Motor neuron (in vitro differentiated cells): Measurements from ENCODE around the gene AKR1B1. TPM values are rescaled to one million over a fixed set of nuclear protein-coding genes. Genes with fewer than 3 reads are reported as not detected.

Experiments
- ATAC-seq, 8 experiments: fragments of 200-7000 bp; cut with Tn5 transposase; replicated peaks in 6 of 8; 2 replicates each; pipeline ENCODE4 v1.8.0; 2021; ENCODE audit warnings: mild to moderate bottlenecking in 8 of 8, moderate library complexity in 8 of 8
- H3K27ac ChIP-seq, 2 donors: fragments of 250-450 bp; sonication (Bioruptor Pico); 2 replicates each; pipeline ENCODE4 v1.9.0; 2021; ENCODE audit warnings: antibody characterized with exemption in 2 of 2, mild to moderate bottlenecking in 2 of 2, moderate library complexity in 1 of 2
- H3K4me1 ChIP-seq, 2 donors: fragments of 250-450 bp; sonication (Bioruptor Pico); replicated peaks in 1 of 2; 2 replicates each; pipeline ENCODE4 v1.6.1; 2021; ENCODE audit warnings: antibody characterized with exemption in 2 of 2, mild to moderate bottlenecking in 2 of 2, moderate library complexity in 1 of 2
- H3K4me3 ChIP-seq, 5 donors: fragments of 250-450 bp; sonication (Bioruptor Pico); 2 replicates each; pipeline ENCODE4 v1.9.0; 2021; ENCODE audit warnings: antibody characterized with exemption in 5 of 5, mild to moderate bottlenecking in 5 of 5, moderate library complexity in 4 of 5
- WGBS, 10 experiments: fragments of 450-650 bp; shearing (Covaris generic); methylation state at CpG; one replicate each; pipeline ENCODE4 v1.0.0; 2022; 5-methylcytosine and 5-hydroxymethylcytosine counted together
- in situ Hi-C, 9 experiments: fragments of 400-800 bp; cut with MboI; loops; one replicate each; pipeline ENCODE4 v1.15.0; 2021; ENCODE audit warnings: low sequenced_read_pairs in 9 of 9, low pct_unique_long_range_greater_than_20kb in 2 of 9; ENCODE audit not compliant: unreplicated experiment in 9 of 9
- total RNA-seq, 8 experiments: library from RNA; unstranded; fragments of 300-600 nt; gene quantifications; 2 replicates each; pipeline versions ENCODE4 v1.2.3 to v1.2.4, GENCODE V29; 2022

AKR1B1 gene
- total RNA-seq, 8 experiments from 2014 or later: 33.7 to 104 (median 46.1) TPM

DNA sequence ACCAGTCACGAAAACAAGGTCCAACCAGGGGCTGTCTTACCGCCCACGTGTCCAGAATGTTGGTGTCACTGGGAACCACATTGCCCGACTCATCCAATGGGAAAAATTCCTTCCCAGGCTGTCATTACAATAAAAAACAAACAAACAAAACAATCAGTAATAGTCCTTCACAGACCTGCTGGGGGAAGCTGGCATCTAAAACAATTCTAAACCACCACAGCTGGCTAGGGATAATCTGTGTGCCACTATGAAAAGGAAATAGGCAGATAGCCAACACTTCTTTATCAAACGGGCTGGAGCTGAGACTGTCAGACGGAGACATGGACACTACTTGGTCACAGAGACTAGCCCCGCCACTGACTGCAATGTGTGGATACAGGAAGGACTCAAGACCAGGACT lies 9.2 kb downstream of the AKR1B1 start:
- Histone ChIP-seq H3K4me3 (no peak overlapping the region), H3K4me1 (no peaks in the 10 kb centered on the region), H3K27ac (no peak overlapping the region)
- in situ Hi-C loops: loop anchor here in 4 of 9 experiments (10.0 to 25.0 kb wide), 3 partner anchors 55 to 513 kb away; no protein-coding TSS in a partner anchor
- WGBS, 10 experiments: 65 to 100% (median 84%) methylated on average over 1 to 7 of the region's 7 CpGs; no CpG with 5 or more reads in 4 of the 10 experiments
- ATAC-seq: peak in 1 of 8 experiments; percentile 24

DNA sequence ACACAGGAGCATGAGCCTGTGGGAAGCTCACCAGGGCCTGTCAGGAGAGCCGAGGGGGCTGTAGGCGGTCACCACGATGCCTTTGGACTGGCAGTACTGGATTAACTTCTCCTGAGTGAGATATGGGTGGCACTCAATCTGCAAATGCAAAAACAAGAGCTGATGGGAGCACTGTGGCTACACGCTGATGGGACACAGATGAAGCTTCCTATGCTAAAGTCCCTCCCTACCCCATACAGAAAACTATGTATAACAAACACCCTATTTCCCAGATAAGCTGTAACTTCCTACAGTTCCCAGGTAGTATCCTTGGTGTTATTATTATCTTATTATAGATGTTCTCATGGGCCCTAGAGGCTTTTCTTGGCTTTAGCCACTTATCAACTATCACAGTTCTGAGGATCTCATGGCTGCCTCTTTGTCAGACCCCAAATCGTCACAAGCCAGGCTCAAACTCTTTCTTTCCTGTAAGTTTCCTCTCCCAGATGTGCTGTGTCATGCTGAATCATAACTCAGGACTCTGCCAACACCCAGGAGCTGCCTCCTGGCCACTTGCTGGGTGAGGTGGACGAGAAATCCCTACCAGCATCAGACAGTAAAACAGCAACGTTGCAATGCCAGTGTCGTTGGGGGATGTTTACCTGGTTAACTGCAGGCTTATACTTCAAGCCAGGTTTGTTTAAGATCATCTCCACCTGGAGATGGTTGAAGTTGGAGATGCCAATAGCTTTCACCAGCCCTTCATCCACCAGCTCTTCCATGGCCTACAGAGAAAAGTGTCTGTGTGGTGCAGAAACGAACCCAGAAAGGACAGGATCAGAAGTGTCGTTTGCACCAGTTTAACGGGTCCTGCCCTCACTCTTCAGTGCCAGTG lies 10.3 kb downstream of the AKR1B1 start:
- Histone ChIP-seq H3K4me1 (no peaks in the 10 kb centered on the region), H3K4me3 (no peak overlapping the region), H3K27ac (no peak overlapping the region)
- in situ Hi-C loops: loop anchor here in 4 of 9 experiments (10.0 to 25.0 kb wide), 3 partner anchors 56 to 514 kb away; no protein-coding TSS in a partner anchor
- peak in 2 of 8 experiments; percentile 82 to 87 for ATAC-seq
- WGBS, 10 experiments: 50 to 100% (median 89%) methylated on average over 2 to 6 of the region's 11 CpGs; no CpG with 5 or more reads in 2 of the 10 experiments

DNA sequence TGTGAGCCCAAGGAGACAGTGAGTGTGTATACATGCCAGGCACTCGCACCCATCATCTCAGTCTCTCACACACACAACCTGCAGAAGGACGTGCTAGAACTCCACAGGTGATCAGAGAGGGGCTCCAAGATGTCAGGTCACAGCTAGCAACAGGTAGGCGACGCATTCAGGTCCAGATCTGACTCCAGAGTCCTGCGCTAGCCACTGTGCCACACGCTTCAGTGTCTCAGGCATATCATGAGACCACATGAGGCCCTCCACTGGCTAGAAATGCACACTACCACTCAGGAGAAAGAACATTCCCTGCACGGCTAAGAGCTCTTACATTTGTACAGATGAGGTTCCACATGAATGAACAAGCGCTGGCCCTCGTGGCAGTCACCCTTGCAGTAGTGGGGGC lies 11.5 kb downstream of the AKR1B1 start:
- no peak overlapping the region for H3K4me3 ChIP-seq
- H3K27ac ChIP-seq: no peak overlapping the region
- H3K4me1 ChIP-seq: no peaks in the 10 kb centered on the region
- in situ Hi-C loops: loop anchor here in 4 of 9 experiments (10.0 to 25.0 kb wide), 3 partner anchors 57 to 515 kb away; no protein-coding TSS in a partner anchor
- WGBS, 10 experiments: 80 to 100% (median 91%) methylated on average over 1 to 4 of the region's 9 CpGs; no CpG with 5 or more reads in 4 of the 10 experiments
- ATAC-seq: no peak

- Histone ChIP-seq H3K27ac (no peak overlapping the region), H3K4me3 (no peak overlapping the region), H3K4me1 (no peaks in the 10 kb centered on the region)
- in situ Hi-C loops: loop anchor here in 4 of 9 experiments (10.0 to 25.0 kb wide), 3 partner anchors 58 to 515 kb away; no protein-coding TSS in a partner anchor
- WGBS, 10 experiments: 93 to 100% (median 100%) methylated on average over 1 to 3 of the region's 10 CpGs; no CpG with 5 or more reads in 6 of the 10 experiments
- ATAC-seq: no peak
Measured at GRCh38 chr7:134446923-134447322, 12.0 kb downstream of the AKR1B1 start.

- Histone ChIP-seq H3K27ac (no peak overlapping the region), H3K4me1 (no peaks in the 10 kb centered on the region), H3K4me3 (no peak overlapping the region)
- in situ Hi-C loops: loop anchor here in 4 of 9 experiments (10.0 to 25.0 kb wide), 3 partner anchors 58 to 516 kb away; no protein-coding TSS in a partner anchor
- no peak for ATAC-seq
- WGBS, 10 experiments: 90 to 100% (median 100%) methylated on average over 1 to 4 of the region's 9 CpGs; no CpG with 5 or more reads in 7 of the 10 experiments
Measured at GRCh38 chr7:134446446-134446845, 12.5 kb downstream of the AKR1B1 start.

DNA sequence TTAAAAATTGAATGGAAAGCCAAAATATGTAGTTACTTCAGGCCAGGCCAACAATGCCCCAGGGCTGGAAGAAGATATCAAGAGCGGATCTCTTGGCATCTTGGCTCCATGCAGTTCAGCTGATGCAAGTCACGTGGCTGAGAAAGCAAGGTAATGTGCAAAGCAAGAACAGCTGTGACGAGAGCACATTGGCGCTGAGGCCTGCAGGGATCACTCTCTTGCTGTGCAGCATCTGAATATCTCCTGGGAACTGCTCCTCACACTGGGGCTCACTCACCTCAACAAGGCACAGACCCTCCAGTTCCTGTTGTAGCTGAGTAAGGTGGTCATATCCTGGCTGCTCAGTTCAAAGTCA lies 14.0 kb downstream of the AKR1B1 start:
- 83 to 100% (median 91%) methylated on average over 1 to 4 of the region's 4 CpGs; no CpG with 5 or more reads in 4 of the 10 experiments for WGBS, 10 experiments
- Histone ChIP-seq H3K27ac (no peak overlapping the region), H3K4me1 (no peaks in the 10 kb centered on the region), H3K4me3 (no peak overlapping the region)
- in situ Hi-C loops: loop anchor here in 4 of 9 experiments (10.0 to 25.0 kb wide), 3 partner anchors 60 to 517 kb away; no protein-coding TSS in a partner anchor
- ATAC-seq: no peak

- in situ Hi-C loops: loop anchor here in 4 of 9 experiments (10.0 to 25.0 kb wide), 3 partner anchors 60 to 518 kb away; no protein-coding TSS in a partner anchor
- H3K27ac ChIP-seq: peak overlapping the region in 1 of 2 donors; percentile 34
- H3K4me3 ChIP-seq: no peak overlapping the region
- WGBS, 10 experiments: 80 to 100% (median 93%) methylated on average over 2 to 6 of the region's 9 CpGs; no CpG with 5 or more reads in 3 of the 10 experiments
- H3K4me1 ChIP-seq: no peaks in the 10 kb centered on the region
- peak in 5 of 8 experiments; percentile 25 to 89 (median 36) for ATAC-seq
Measured at GRCh38 chr7:134444198-134444960, 14.5 kb downstream of the AKR1B1 start.

GRCh38 chr7:134443396-134444070 lies 15.4 kb downstream of the AKR1B1 start:
- Histone ChIP-seq H3K4me1 (no peaks in the 10 kb centered on the region), H3K27ac (peak overlapping the region in 1 of 2 donors; percentile 34), H3K4me3 (no peak overlapping the region)
- WGBS, 10 experiments: 75 to 100% (median 95%) methylated on average over 1 to 8 of the region's 10 CpGs; no CpG with 5 or more reads in 2 of the 10 experiments
- ATAC-seq: peak in 5 of 8 experiments; percentile 7 to 88 (median 43)
- in situ Hi-C loops: loop anchor here in 4 of 9 experiments (10.0 to 25.0 kb wide), 3 partner anchors 61 to 519 kb away; no protein-coding TSS in a partner anchor

DNA sequence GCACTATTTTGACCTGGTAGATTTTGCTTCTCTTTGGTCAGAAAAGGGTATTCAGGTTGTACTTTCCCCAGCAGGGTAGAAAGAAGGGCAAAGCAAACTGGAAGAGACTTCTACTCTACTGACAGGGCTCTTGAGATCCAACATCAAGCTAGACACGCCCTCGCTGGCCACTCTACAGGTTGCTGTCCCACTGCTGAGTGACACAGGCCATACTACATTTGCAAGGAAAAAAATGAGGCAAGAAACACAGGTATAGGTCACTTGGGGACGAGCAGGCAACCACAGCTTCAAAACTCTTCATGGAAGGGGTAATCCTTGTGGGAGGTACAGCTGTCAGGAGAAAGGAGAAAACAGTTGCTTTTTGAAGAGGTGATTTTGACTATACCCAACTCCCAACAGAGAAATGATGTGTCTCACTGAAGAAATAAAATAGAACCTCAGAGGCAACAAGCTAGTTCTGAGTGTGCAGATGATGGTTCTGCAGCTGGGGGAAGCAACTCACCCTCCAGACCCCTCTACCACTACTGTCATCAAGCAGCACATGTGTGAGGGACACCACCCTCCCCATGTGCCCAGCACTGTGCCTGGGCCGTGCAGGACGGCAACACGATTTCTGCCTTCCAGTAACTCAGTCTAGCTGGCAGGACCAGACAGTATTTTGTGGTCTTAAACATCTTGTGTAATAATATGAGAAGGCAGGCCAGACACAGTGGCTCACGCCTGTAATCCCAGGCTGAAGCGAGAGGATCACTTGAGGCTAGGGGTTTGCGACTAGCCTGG lies 16.3 kb downstream of the AKR1B1 start:
- H3K4me3 ChIP-seq: no peak overlapping the region
- H3K4me1 ChIP-seq: no peaks in the 10 kb centered on the region
- in situ Hi-C loops: loop anchor here in 4 of 9 experiments (10.0 to 25.0 kb wide), 3 partner anchors 62 to 520 kb away; no protein-coding TSS in a partner anchor
- no peak overlapping the region for H3K27ac ChIP-seq
- 70 to 100% (median 87%) methylated on average over 1 to 8 of the region's 9 CpGs; no CpG with 5 or more reads in 1 of the 10 experiments for WGBS, 10 experiments
- ATAC-seq: no peak

GRCh38 chr7:134441264-134441663 lies 17.6 kb downstream of the AKR1B1 start:
- 70 to 100% (median 100%) methylated on average over 1 to 3 of the region's 4 CpGs; no CpG with 5 or more reads in 4 of the 10 experiments for WGBS, 10 experiments
- in situ Hi-C loops: loop anchor here in 4 of 9 experiments (10.0 to 25.0 kb wide), 3 partner anchors 64 to 521 kb away; no protein-coding TSS in a partner anchor
- Histone ChIP-seq H3K4me3 (no peak overlapping the region), H3K27ac (no peak overlapping the region), H3K4me1 (no peaks in the 10 kb centered on the region)
- ATAC-seq: no peak

DNA sequence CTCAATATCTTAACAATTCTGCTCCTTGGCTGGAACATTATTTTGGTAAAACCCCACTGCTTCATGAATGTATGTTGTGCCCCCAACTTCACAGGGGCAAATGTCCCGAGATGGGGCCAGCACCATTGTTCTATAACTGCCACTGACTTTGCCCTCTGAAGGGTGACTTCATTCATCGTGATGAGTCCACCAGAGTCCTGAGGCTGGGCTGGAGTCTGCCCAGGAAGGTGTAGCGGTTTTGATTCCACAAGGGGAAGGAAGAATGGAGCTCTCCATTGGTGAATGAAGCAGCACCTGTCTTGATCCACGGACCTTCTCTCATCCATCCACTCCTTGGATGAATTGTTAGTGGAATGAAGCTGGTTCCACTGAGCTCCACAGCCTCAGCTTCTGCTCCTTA lies 18.4 kb downstream of the AKR1B1 start:
- H3K27ac ChIP-seq: no peak overlapping the region
- in situ Hi-C loops: loop anchor here in 4 of 9 experiments (10.0 to 25.0 kb wide), 3 partner anchors 64 to 522 kb away; no protein-coding TSS in a partner anchor
- no peak for ATAC-seq
- 90 to 100% (median 100%) methylated on average over 1 to 3 of the region's 4 CpGs; no CpG with 5 or more reads in 3 of the 10 experiments for WGBS, 10 experiments
- H3K4me1 ChIP-seq: no peaks in the 10 kb centered on the region
- H3K4me3 ChIP-seq: no peak overlapping the region
